ENCODE results near the gene ARL8A. TPM values are rescaled to one million over a fixed set of nuclear protein-coding genes. Genes with fewer than 3 reads are reported as not detected.

ARL8A gene
- total RNA-seq, 4 donors from 2014 or later, result 34.9 to 57.5 (median 43.6) TPM

DNA sequence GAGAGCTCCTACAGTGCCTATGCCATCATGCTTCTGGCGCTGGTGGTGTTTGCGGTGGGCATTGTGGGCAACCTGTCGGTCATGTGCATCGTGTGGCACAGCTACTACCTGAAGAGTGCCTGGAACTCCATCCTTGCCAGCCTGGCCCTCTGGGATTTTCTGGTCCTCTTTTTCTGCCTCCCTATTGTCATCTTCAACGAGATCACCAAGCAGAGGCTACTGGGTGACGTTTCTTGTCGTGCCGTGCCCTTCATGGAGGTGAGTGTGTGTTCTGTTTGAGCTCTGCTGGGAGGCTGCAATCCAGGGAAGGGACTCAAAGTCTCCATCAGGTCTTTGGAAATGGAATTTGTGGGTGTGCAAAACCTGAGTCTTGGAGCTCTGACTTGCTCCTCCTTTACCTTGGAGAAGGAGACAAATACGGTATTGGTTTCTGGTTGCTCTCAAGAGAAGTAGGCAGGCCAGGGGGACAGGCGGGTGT lies 21.2 kb downstream of the ARL8A start:
- peak overlapping the region in 1 of 4 donors; percentile 17 for H3K27ac ChIP-seq
- no peak overlapping the region for H3K4me3 ChIP-seq
- no peaks in the 10 kb centered on the region for H3K9me3 ChIP-seq
- no peaks in the 10 kb centered on the region for H3K27me3 ChIP-seq
- ATAC-seq, result no peak
- H3K36me3 ChIP-seq, result no peaks in the 10 kb centered on the region
- TF ChIP-seq EP300 (IDR thresholded peaks at IDR 0.05) (no peak), POLR2AphosphoS5 (IDR thresholded peaks at IDR 0.05) (no peak), POLR2A (IDR thresholded peaks at IDR 0.05) (no peak)
- TF ChIP-seq, protein P1, sequence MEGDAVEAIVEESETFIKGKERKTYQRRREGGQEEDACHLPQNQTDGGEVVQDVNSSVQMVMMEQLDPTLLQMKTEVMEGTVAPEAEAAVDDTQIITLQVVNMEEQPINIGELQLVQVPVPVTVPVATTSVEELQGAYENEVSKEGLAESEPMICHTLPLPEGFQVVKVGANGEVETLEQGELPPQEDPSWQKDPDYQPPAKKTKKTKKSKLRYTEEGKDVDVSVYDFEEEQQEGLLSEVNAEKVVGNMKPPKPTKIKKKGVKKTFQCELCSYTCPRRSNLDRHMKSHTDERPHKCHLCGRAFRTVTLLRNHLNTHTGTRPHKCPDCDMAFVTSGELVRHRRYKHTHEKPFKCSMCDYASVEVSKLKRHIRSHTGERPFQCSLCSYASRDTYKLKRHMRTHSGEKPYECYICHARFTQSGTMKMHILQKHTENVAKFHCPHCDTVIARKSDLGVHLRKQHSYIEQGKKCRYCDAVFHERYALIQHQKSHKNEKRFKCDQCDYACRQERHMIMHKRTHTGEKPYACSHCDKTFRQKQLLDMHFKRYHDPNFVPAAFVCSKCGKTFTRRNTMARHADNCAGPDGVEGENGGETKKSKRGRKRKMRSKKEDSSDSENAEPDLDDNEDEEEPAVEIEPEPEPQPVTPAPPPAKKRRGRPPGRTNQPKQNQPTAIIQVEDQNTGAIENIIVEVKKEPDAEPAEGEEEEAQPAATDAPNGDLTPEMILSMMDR (IDR thresholded peaks at IDR 0.05), result no peak
- H3K4me1 ChIP-seq, result peaks cover 0 to 10% (median 0%) of the 10 kb centered on the region in 3 donors
- 83 to 95% methylated on average over 3 to 6 of the region's 10 CpGs for WGBS, 2 donors (ENCODE audit: low coverage in 1 of 2)

DNA sequence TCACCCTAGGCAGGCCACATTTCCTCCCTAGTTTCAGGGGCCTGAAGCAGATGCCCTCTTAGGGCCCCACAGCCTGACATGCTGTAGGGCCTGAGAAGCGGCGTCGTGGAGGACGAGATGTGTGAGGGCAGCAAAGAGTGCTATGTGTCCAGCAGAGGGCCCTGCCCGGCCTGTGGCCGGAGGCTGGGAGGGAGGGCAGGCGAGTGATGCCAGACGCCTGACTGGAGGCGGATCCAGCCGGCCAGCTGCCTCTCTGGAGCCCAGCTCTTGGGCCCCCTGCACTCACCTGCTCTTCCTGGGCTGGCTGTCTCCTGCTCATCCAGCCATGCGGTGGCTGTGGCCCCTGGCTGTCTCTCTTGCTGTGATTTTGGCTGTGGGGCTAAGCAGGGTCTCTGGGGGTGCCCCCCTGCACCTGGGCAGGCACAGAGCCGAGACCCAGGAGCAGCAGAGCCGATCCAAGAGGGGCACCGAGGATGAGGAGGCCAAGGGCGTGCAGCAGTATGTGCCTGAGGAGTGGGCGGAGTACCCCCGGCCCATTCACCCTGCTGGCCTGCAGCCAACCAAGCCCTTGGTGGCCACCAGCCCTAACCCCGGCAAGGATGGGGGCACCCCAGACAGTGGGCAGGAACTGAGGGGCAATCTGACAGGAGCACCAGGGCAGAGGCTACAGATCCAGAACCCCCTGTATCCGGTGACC lies 21.8 kb downstream of the ARL8A start, which contains the start of gene GPR37L1:
Gene GPR37L1, plus strand, starts transcription at position 279 of the 697 bp plus-strand sequence. Its CDS starts 47 bp downstream, at position 326.
- peak; percentile 74 for ATAC-seq
- no peak for TF ChIP-seq POLR2AphosphoS5 (IDR thresholded peaks at IDR 0.05)
- TF ChIP-seq, protein P1 (IDR thresholded peaks at IDR 0.05), result peak in 3 of 4 experiments; percentile 58 to 71 (median 66)
- H3K27me3 ChIP-seq, result no peaks in the 10 kb centered on the region
- peaks cover 0 to 10% (median 0%) of the 10 kb centered on the region in 3 donors for H3K4me1 ChIP-seq
- H3K27ac ChIP-seq, result peak within 1 kb of the TSS in 1 of 4 donors; percentile 17
- no peaks in the 10 kb centered on the region for H3K36me3 ChIP-seq
- no peak within 1 kb of the TSS for H3K4me3 ChIP-seq
- H3K9me3 ChIP-seq, result no peaks in the 10 kb centered on the region
- no CpG with 5 or more reads among the region's 19 CpGs for WGBS, 2 donors (ENCODE audit: low coverage in 1 of 2)

DNA sequence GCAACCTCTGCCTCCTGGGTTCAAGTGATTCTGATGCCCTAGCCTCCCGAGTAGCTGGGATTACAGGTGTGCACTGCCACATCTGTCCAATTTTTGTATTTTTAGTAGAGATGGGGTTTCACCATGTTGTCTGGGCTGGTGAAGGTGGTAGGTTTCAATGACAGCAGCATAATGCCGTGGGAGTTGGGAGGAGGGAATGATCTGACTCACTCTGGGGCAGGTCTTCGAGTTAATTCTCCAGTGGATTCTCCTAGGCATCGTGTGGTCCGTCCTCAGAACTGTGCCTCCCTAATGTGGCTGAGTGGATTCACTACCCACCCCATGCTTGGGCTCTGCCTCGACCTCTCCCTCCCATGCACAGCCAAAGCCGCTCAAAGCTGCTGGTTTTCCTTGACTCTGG lies 23.5 kb downstream of the ARL8A start:
- Histone ChIP-seq H3K4me1 (peaks cover 0 to 10% (median 0%) of the 10 kb centered on the region in 3 donors), H3K36me3 (no peaks in the 10 kb centered on the region), H3K27ac (no peak overlapping the region), H3K27me3 (no peaks in the 10 kb centered on the region), H3K9me3 (no peaks in the 10 kb centered on the region), H3K4me3 (no peak overlapping the region)
- 61% methylated on average over 5 of the region's 7 CpGs; no CpG with 5 or more reads in 1 of the 2 donors for WGBS, 2 donors (ENCODE audit: low coverage in 1 of 2)
- TF ChIP-seq POLR2AphosphoS5 (IDR thresholded peaks at IDR 0.05) (no peak), EP300 (IDR thresholded peaks at IDR 0.05) (no peak), POLR2A (IDR thresholded peaks at IDR 0.05) (no peak)
- TF ChIP-seq, protein P1 (IDR thresholded peaks at IDR 0.05), result no peak
- ATAC-seq, result no peak

DNA sequence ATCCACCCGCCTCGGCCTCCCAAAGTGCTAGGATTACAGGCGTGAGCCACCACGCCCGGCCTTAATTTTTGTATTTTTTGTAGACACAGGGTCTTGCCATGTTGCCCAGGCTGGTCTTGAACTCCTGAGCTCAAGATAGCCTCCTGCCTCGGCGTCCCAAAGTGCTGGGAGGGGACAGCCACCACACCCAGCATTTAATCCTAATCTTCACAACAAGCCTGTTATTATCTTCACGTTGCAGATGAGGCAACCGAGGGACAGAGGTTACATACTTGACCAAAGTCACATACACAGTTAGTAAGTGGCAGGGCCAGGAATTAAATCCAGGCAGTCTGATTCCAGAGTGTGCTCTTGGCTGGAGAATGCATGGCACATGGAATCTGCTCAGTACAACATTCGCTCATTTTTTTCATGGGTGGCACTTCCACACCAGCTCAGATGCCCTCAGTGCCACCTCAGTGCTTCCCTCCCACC lies 26.6 kb downstream of the ARL8A start:
- Histone ChIP-seq H3K4me3 (no peak overlapping the region), H3K36me3 (no peaks in the 10 kb centered on the region), H3K27me3 (no peaks in the 10 kb centered on the region), H3K4me1 (peaks cover 0 to 23% (median 7%) of the 10 kb centered on the region in 3 donors), H3K9me3 (no peaks in the 10 kb centered on the region), H3K27ac (no peak overlapping the region)
- TF ChIP-seq, protein P1 (IDR thresholded peaks at IDR 0.05), result no peak
- TF ChIP-seq POLR2AphosphoS5 (IDR thresholded peaks at IDR 0.05) (no peak), EP300 (IDR thresholded peaks at IDR 0.05) (no peak), POLR2A (IDR thresholded peaks at IDR 0.05) (no peak)
- no peak for ATAC-seq
- 65 to 68% methylated on average over 3 to 5 of the region's 10 CpGs for WGBS, 2 donors (ENCODE audit: low coverage in 1 of 2)

DNA sequence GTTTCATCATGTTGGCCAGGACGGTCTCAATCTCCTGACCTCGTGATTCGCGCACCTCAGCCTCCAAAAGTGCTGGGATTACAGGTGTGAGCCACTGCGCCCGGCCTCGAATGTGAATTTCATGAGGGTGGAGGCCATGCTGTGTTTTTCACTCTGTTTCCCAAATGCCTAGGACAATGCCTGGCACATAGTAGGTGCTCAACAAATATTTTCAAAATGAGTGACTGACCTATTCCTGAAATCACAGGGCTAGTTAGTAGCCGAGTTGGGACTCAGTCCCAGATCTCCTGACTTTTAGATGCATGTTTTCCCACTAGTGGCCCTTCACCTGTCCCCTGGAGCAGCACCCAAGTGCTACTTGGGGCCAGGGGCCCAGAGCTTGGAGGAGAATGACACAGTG lies 28.2 kb downstream of the ARL8A start:
- no peak overlapping the region for H3K4me3 ChIP-seq
- H3K4me1 ChIP-seq, result peaks cover 0 to 21% (median 10%) of the 10 kb centered on the region in 3 donors
- H3K27me3 ChIP-seq, result no peaks in the 10 kb centered on the region
- no peaks in the 10 kb centered on the region for H3K9me3 ChIP-seq
- TF ChIP-seq POLR2A (IDR thresholded peaks at IDR 0.05) (no peak), POLR2AphosphoS5 (IDR thresholded peaks at IDR 0.05) (no peak), EP300 (IDR thresholded peaks at IDR 0.05) (no peak)
- TF ChIP-seq, protein P1 (IDR thresholded peaks at IDR 0.05), result no peak
- no peak for ATAC-seq
- H3K36me3 ChIP-seq, result no peaks in the 10 kb centered on the region
- WGBS, 2 donors (ENCODE audit: low coverage in 1 of 2), result 100% methylated on average over 4 of the region's 8 CpGs; no CpG with 5 or more reads in 1 of the 2 donors
- H3K27ac ChIP-seq, result no peak overlapping the region
